GM20431 (cell line): ENCODE results near the gene TMEM191B.
"Not testable (repeated sequence)": the region's sequence is repeated elsewhere in the genome, so short reads cannot be mapped to it uniquely, and the experiment has no call there.

Experiments
- in situ Hi-C: fragments of 300-500 bp; cut with MseI, MboI; formaldehyde crosslinking; loops from one replicate; pipeline ENCODE4 v1.15.0; 2020; ENCODE audit warnings: low sequenced_read_pairs; ENCODE audit not compliant: unreplicated experiment

Gene TMEM191B

GRCh38 chr22:18527752-18528596 is at the start of gene TMEM191B:
TSS of gene TMEM191B (plus strand) at chr22:18527802. CDS start at chr22:18527981, 179 bp downstream.
- in situ Hi-C loops, result not testable (repeated sequence)

GRCh38 chr22:18496227-18496626 is 31.4 kb upstream of the TMEM191B start:
- in situ Hi-C loops, result not testable (repeated sequence)

GRCh38 chr22:18511327-18511726 is 16.3 kb upstream of the TMEM191B start:
- in situ Hi-C loops, result not testable (repeated sequence)

DNA sequence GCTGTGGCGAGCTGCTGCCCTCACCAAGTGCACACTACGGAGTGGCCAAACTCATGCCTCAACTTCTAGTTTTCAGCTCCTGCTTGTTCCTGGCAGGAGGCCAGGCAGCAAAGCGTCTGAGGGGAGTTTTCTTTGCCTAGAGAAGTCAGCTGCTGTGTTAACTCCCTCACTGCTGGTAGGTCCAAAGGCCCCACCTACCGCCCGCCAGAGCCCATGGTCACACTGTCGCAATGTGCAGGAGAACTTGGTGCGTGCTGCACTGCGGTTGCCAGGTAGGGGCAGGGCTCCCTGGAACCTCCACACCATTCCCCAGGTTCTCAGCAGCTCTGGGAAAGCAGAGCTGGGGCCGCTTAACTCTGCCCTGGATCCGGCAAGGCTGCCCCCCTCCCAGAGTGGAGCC is 15.2 kb upstream of the TMEM191B start:
- in situ Hi-C loops, result not testable (repeated sequence)

DNA sequence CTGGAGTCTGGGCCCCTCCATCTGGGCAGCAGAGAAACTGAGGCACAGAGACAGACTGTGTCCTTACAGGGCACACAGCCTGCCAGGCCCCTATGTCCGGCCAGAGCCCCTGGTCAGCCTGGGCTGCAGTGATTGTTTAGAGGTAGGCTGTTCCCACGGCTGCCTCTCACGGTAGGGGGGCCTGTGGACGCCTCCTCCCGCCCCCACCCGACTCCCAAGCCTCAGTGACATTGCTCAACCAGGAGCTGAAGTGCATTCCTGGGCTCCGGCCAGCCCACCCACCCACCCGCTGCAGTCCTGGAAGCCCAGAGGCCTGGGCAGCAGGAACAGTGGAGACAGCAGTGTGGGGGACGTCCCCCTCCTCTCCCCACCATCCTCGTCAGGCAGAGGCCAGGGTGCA is 14.1 kb upstream of the TMEM191B start:
- in situ Hi-C loops, result not testable (repeated sequence)

- in situ Hi-C loops, result not testable (repeated sequence)
Observed at GRCh38 chr22:18518061-18518460, 9.5 kb upstream of the TMEM191B start, which contains the start of gene GGTLC3. TSS of gene GGTLC3 (minus strand) at chr22:18518161. CDS start at chr22:18517897, 264 bp downstream.

DNA sequence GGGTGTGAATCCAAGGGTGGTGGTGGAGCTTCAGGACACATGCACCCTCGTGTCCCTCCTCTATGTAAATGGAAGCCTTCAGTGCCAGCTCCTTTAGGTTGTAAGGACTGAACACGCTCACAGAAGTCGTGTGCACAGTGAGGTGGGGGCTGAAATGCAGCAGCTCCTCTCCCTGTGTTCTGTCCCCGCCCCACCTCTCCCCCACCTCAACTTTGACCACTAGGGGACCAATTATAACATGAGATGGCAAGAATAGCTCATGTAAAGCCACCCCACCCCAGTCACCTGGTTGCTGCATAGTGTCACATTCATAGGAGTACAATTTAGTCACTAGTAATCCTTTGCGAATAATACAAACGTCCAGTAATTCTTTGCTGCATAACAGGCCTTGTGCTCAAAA is 4.8 kb upstream of the TMEM191B start:
- in situ Hi-C loops, result not testable (repeated sequence)

DNA sequence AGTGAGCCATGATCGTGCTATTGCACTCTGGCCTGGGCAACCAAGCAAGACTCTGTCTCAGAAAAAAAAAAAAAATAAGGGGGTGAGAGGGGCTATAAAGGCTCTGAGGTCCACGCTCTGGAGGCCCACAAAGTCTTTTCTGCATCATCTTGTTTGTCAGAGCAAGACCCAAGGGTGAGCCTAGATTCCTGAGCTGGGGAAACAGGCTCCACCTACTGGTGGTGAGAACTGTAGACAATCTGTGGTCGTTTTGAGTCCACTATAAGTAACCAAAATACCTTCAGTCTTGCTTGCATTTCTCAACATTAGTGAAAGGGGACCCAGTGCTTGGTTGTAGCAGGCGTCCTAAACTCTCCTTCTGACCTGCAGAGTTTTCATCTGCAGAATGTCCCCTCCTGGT is 4.3 kb upstream of the TMEM191B start:
- in situ Hi-C loops, result not testable (repeated sequence)

GRCh38 chr22:18528597-18529415 is 1.2 kb downstream of the TMEM191B start:
- in situ Hi-C loops, result not testable (repeated sequence)

GRCh38 chr22:18529416-18530145 is 2.0 kb downstream of the TMEM191B start:
- in situ Hi-C loops, result not testable (repeated sequence)

DNA sequence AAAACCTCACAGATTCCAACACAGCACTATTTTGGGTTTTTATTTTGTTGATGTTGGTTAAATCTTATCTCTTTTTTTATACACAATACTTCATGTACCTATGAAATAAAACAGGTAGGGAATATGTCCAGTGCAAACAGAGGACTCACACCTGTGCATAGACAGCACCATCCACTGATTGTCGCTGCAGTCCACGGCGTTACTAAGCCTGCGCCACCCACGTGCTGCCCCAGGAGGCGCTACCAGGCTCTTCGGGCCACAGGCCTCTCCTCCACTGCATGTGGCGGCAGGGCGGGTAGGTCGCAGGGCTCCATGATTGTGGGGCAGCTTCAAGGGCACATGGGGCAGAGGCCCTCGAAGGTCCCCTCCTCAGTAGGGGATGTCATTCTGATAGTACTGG is 6.0 kb downstream of the TMEM191B start:
- in situ Hi-C loops, result not testable (repeated sequence)

GRCh38 chr22:18534315-18534714 is 6.7 kb downstream of the TMEM191B start:
- in situ Hi-C loops, result not testable (repeated sequence)

DNA sequence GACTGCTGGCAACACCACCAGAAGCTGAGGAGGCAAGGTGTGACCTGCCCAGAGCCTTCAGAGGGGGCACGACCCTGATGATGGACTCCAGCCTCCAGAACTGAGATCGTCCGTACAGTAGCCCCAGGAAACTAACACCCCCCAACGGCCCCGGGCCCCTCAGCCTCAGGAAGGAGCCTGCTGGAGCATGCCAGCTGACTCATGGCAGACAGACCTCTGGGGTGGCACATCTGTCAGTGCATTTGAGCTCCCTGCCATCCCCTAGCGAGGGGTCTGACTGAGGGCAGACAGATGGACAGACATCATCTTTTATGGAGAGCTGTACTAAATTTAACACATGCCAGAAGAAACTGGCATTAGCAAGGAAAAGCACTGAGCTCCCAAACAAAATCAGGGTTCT is 12.4 kb downstream of the TMEM191B start:
- in situ Hi-C loops, result not testable (repeated sequence)

- in situ Hi-C loops, result not testable (repeated sequence)
Observed at GRCh38 chr22:18543400-18543799, 15.8 kb downstream of the TMEM191B start.

GRCh38 chr22:18544615-18545014 is 17.0 kb downstream of the TMEM191B start:
- in situ Hi-C loops, result not testable (repeated sequence)

- in situ Hi-C loops, result not testable (repeated sequence)
Observed at GRCh38 chr22:18549458-18550179, 22.0 kb downstream of the TMEM191B start.

DNA sequence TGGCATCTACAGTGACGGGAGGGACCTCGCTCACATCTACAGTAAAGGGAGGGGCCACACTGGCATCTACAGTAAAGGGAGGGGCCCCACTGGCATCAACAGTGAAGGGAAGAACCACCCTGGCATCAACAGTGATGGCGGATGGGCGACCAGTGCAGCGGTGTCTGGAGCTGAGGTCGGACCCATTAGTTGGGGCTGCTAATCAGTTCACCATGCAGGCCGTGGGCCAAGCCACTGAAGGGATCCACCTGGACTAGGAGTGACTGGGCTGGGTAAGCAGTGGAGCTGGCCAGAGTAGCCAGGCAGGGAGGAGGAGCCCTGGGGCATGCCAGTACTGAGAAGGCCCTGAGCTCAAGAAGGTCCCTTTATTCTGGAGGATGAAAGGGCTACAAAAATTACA is 23.4 kb downstream of the TMEM191B start:
- in situ Hi-C loops, result not testable (repeated sequence)

DNA sequence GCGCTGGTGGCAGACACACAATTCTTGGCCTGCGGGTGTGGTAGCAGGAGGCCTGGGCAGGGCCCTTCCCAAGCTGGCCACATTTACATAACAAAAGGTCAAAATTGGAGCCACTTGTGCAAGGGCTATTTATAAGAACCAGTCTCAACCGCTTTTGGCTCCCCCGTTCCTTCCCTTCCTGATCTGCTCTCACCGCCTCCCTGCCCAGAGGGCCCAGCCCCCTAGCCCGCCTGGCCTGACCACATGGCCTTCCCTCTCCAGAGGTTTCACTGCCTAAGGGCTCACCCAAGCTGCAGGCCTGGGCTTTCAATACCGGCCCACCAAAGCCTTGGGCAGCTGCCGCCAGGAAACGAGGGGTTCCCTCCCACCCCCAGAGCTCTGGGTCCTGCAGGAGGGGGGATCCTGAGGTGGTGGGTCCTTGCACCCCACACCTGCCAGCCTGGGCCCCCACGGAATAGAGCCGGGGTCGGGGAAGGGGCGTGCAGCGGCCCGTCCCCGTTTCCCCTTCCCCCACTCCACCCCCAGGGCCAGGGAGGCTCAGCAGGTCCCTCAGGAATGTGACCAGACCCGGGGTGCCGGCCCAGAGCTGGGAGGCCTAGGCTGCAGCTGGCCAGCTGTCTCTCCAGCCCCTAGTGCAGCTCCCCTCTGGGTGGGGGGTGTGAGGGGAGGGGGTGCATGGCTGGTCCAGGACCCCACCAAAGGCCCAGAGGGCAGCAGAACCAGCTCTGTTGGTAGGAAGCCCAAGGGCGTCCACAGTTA is 25.4 kb downstream of the TMEM191B start:
- in situ Hi-C loops, result not testable (repeated sequence)
